Suprapubic skin (tissue), 4 donors: Measurements from ENCODE around the gene ATXN7L2. TPM values are rescaled to one million over a fixed set of nuclear protein-coding genes. Genes with fewer than 3 reads are reported as not detected.
"Not testable (repeated sequence)": the region's sequence is repeated elsewhere in the genome, so short reads cannot be mapped to it uniquely, and the experiment has no call there.

Experiments used
- DNase-seq, 2 donors: peaks; one replicate each; pipeline ENCODE4 v3.0.0-alpha.2; 2019; ENCODE audit warnings: low spot score in 2 of 2
- H3K27ac ChIP-seq: fragments of 200-600 bp; sonication (generic); one replicate; pipeline ENCODE4 v1.5.1; 2019
- H3K27me3 ChIP-seq: fragments of 200-600 bp; sonication (generic); one replicate; pipeline ENCODE4 v1.5.1; 2019
- H3K36me3 ChIP-seq: fragments of 200-600 bp; sonication (generic); one replicate; pipeline ENCODE4 v1.5.1; 2019
- H3K4me1 ChIP-seq: fragments of 200-600 bp; sonication (generic); one replicate; pipeline ENCODE4 v1.5.1; 2019
- H3K4me3 ChIP-seq: fragments of 200-600 bp; sonication (generic); one replicate; pipeline ENCODE4 v1.5.1; 2019; ENCODE audit warnings: mild to moderate bottlenecking
- H3K9me3 ChIP-seq: fragments of 200-600 bp; sonication (generic); one replicate; pipeline ENCODE4 v1.5.1; 2019
- EP300 ChIP-seq: sonication (generic); formaldehyde crosslinking; IDR thresholded peaks from one replicate; pipeline ENCODE4 v1.6.1; 2017; ENCODE audit warnings: antibody characterized with exemption
- POLR2A ChIP-seq, 2 donors: fragments of 450-650 bp; IDR thresholded peaks; one replicate each; pipeline ENCODE4 v1.6.1; 2017; ENCODE audit warnings: antibody characterized with exemption in 2 of 2, mild to moderate bottlenecking in 2 of 2, moderate library complexity in 2 of 2
- POLR2AphosphoS5 ChIP-seq, 3 donors: sonication (generic); formaldehyde crosslinking; IDR thresholded peaks; one replicate each; pipeline ENCODE4 v1.6.1; 2017; ENCODE audit warnings: antibody characterized with exemption in 3 of 3
- WGBS: methylation state at CpG from one replicate; pipeline ENCODE4 v1.1.5; 2018; 5-methylcytosine and 5-hydroxymethylcytosine counted together
- total RNA-seq, 4 donors: library from RNA; depleted of rRNA; stranded (reverse); fragments of >200 nt; gene quantifications; one replicate each; pipeline ENCODE4 v1.1.0, GENCODE V29; 2016
- TF ChIP-seq, protein P1 (sequence below), 2 donors: fragments of 200-600 bp in 1 of 2; fragments of 450-650 bp in 1 of 2; sonication (generic) in 1 of 2; IDR thresholded peaks; one replicate each; pipeline ENCODE4 v1.5.1; 2016 to 2019; ENCODE audit warnings: antibody characterized with exemption in 2 of 2, mild to moderate bottlenecking in 1 of 2, moderate library complexity in 1 of 2

The ATXN7L2 gene
- total RNA-seq, 4 donors from 2014 or later = 5.1 to 8.4 (median 7.2) TPM

DNA sequence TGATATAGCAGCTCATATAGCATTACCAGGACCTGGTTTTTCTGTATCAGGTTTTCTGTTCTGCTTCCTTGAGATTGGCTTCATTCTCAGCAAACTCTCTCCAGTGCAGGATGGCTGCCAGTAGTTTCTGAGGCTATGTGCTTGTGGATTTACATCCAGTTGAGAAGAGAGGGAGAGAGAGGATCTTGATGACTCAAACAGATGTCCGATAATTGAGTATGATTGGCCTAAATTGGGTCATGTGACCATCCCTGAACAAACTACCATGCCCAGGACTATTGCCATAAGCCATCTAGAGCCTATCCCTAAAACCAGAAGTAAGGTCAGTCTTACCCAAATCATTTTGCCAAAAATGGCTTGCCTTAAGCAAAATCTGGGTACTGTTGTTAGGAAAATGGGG is 39.4 kb upstream of the ATXN7L2 start:
- no peak for DNase-seq
- no peaks in the 10 kb centered on the region for H3K4me1 ChIP-seq
- 100% methylated on average over 1 of the region's 1 CpG for WGBS
- H3K36me3 ChIP-seq = no peaks in the 10 kb centered on the region
- H3K4me3 ChIP-seq = no peak overlapping the region
- H3K9me3 ChIP-seq = no peaks in the 10 kb centered on the region
- TF ChIP-seq EP300 (no peak), POLR2A (IDR thresholded peaks at IDR 0.05) (no peak), POLR2AphosphoS5 (IDR thresholded peaks at IDR 0.05) (no peak)
- TF ChIP-seq, protein P1, sequence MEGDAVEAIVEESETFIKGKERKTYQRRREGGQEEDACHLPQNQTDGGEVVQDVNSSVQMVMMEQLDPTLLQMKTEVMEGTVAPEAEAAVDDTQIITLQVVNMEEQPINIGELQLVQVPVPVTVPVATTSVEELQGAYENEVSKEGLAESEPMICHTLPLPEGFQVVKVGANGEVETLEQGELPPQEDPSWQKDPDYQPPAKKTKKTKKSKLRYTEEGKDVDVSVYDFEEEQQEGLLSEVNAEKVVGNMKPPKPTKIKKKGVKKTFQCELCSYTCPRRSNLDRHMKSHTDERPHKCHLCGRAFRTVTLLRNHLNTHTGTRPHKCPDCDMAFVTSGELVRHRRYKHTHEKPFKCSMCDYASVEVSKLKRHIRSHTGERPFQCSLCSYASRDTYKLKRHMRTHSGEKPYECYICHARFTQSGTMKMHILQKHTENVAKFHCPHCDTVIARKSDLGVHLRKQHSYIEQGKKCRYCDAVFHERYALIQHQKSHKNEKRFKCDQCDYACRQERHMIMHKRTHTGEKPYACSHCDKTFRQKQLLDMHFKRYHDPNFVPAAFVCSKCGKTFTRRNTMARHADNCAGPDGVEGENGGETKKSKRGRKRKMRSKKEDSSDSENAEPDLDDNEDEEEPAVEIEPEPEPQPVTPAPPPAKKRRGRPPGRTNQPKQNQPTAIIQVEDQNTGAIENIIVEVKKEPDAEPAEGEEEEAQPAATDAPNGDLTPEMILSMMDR (IDR thresholded peaks at IDR 0.05) = no peak
- H3K27ac ChIP-seq = no peak overlapping the region
- H3K27me3 ChIP-seq = peaks cover 35% of the 10 kb centered on the region

DNA sequence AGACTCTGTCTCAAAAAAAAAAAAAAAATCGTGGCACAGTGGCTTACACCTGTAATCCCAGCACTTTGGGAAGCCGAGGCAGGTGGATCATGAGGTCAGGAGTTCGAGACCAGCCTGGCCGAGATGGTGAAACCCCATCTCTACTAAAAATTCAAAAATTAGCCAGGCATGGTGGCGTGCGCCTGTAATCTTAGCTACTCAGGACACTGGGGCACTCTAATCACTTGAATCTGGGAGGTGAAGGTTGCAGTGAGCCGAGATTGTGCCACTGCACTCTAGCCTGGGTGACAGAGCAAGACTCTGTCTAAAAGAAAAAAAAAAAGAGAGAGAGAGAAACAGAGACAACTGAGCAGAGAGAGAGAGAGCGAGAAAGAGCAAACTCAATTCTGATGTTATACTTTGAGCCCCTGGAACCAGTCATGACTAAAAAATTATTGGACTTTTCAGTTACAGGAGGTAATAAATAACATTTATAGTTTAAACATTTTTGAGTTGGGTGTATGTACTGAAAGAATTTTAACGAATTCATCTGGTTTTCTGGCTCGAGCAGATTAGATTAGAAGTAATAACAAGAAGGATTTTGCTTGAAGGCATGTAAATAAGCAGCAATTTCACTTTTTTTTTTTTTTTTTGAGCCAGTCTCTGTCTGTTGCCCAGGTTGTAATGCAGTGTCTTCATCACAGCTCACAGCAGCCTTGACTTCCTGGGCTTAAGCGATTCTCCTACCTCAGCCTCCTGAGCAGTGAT is 37.6 kb upstream of the ATXN7L2 start:
- WGBS = 56% methylated on average over 11 of the region's 11 CpGs
- H3K27ac ChIP-seq, H3K4me3 ChIP-seq, H3K36me3 ChIP-seq, H3K4me1 ChIP-seq, DNase-seq, H3K9me3 ChIP-seq: not testable (repeated sequence)
- peaks cover 39% of the 10 kb centered on the region for H3K27me3 ChIP-seq

DNA sequence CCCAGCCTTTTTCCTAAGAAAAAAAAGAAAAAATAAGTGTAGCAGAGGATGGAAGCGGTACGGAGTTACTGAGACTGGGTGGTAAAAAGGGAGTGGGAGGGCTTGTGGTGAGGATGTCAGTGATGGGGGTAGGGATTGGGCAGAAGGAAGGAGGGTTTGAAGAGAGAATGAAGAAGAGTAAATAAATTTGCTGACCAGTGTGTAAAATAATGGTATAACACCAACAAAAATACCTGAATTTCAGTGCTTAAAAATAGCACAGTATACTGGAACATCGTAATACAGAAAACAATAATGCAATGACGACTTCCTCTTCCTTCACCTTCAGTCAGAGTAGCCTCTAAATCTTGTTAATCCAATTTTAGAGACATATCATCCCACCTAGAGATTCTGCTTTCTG is 36.2 kb upstream of the ATXN7L2 start:
- H3K27ac ChIP-seq = no peak overlapping the region
- H3K27me3 ChIP-seq = peaks cover 29% of the 10 kb centered on the region
- no peaks in the 10 kb centered on the region for H3K36me3 ChIP-seq
- H3K9me3 ChIP-seq = no peaks in the 10 kb centered on the region
- no peaks in the 10 kb centered on the region for H3K4me1 ChIP-seq
- 70% methylated on average over 4 of the region's 4 CpGs for WGBS
- no peak overlapping the region for H3K4me3 ChIP-seq
- DNase-seq = no peak
- TF ChIP-seq POLR2AphosphoS5 (IDR thresholded peaks at IDR 0.05) (no peak), EP300 (no peak), POLR2A (IDR thresholded peaks at IDR 0.05) (no peak)
- TF ChIP-seq, protein P1 (IDR thresholded peaks at IDR 0.05) = no peak

DNA sequence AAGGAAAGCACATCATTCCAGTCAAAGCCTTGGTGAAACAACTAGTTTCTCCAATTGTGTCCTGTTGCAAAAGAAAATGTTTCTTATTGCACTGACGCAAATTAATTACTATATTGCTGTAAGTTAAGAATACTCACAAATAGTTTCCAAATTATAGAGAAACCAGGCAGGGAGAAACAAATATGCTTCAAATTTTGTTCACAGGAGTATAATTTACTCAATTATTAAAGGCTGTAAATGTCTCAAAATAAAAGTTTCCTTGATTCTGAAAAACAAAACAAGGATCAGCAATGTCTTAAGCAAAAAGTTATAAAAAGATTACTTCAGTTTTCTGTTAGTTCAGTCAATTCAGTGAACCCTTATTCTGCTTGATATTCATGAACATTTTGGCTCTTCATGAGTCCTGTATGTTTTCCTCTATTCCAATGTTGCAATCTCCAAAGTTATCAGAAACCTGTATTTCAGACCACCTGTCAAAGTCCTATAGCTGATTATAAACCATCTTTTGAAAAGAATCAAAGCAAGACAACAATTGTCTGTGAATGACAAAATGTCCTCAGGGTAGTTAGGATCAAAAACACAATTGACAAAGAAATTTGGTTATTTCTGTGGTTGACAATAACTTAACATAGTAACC is 29.1 kb upstream of the ATXN7L2 start:
- no peak for DNase-seq
- Histone ChIP-seq H3K9me3 (peaks cover 8% of the 10 kb centered on the region), H3K36me3 (no peaks in the 10 kb centered on the region), H3K4me3 (no peak overlapping the region), H3K27ac (no peak overlapping the region), H3K27me3 (peaks cover 21% of the 10 kb centered on the region), H3K4me1 (no peaks in the 10 kb centered on the region)
- no peak for TF ChIP-seq EP300
- no peak for TF ChIP-seq POLR2AphosphoS5 (IDR thresholded peaks at IDR 0.05)
- TF ChIP-seq POLR2A (IDR thresholded peaks at IDR 0.05) = no peak
- TF ChIP-seq, protein P1 (IDR thresholded peaks at IDR 0.05) = no peak
- WGBS = 97% methylated on average over 1 of the region's 1 CpG

DNA sequence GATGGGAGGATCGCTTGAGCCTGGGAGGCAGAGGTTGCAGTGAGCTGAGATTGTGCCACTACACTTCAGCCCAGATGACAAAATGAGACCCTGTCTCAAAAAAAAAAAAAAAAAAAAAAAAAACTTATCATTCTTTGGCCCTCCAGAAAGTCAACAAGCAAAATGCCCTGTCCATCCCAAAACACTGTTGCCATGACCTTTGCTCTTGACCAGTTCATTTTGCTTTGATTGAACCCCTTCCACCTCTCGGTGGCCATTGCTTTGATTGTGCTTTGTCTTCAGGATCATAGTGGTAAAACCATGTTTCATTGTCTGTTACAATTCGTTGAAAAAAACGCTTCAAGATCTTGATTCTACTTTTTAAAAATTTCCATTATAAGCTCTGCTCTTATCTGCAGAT is 25.9 kb upstream of the ATXN7L2 start:
- WGBS = 86% methylated on average over 4 of the region's 4 CpGs
- Histone ChIP-seq H3K36me3 (no peaks in the 10 kb centered on the region), H3K4me1 (no peaks in the 10 kb centered on the region), H3K9me3 (peaks cover 8% of the 10 kb centered on the region), H3K4me3 (no peak overlapping the region), H3K27ac (no peak overlapping the region), H3K27me3 (peaks cover 36% of the 10 kb centered on the region)
- DNase-seq = no peak
- TF ChIP-seq, protein P1 (IDR thresholded peaks at IDR 0.05) = no peak
- TF ChIP-seq POLR2AphosphoS5 (IDR thresholded peaks at IDR 0.05) (no peak), POLR2A (IDR thresholded peaks at IDR 0.05) (no peak), EP300 (no peak)
